ENCODE data around the gene KDM6B. TPM values are rescaled to one million over a fixed set of nuclear protein-coding genes. Genes with fewer than 3 reads are reported as not detected.

Gene KDM6B
- total and polyA plus RNA-seq, 9 of the 15 experiments (the other 6 are each of a cell fraction or from before 2014, with no cell fraction given), result 0.01 to 22.9 (median 2.2) TPM

DNA sequence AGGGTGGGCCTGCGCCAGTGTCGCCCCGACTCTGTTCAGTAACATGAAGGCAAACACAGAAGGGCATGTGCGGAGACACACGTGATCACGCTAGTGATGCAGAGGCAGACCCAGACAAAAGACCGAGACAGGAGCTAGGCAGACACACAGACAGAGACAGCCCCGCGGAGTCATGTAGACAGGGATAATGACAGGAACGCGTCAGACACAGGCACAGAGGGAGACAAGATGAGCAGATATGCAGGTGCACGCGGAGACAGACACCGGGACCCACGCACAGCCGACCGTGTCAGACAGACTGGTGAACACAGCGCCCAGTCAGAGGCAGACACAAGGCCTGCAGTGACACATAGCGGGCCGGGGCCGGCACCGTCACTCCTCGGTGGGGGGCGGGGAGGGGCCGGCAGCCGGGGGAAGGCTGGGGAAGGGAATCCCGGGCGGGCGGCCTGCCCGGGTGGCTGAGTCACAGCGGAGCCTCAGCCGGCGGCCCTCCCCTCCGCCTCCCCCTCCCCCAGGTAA, 7.4 kb downstream of the KDM6B start (continued):
- TF ChIP-seq MGA (IDR thresholded peaks at IDR 0.05) (peak; percentile 65; the same call in 1 of the 2 replicates), PKNOX1 (IDR thresholded peaks at IDR 0.05) (peak; percentile 63), AFF4 (CRISPR knock-in tag; IDR thresholded peaks at IDR 0.05) (no peak), NCOR1 (IDR thresholded peaks at IDR 0.05) (peak; percentile 79), HDAC3 (IDR thresholded peaks at IDR 0.05; ENCODE audit: borderline replicate concordance, partially characterized antibody) (peak; percentile 43)
- TF ChIP-seq, protein P1, sequence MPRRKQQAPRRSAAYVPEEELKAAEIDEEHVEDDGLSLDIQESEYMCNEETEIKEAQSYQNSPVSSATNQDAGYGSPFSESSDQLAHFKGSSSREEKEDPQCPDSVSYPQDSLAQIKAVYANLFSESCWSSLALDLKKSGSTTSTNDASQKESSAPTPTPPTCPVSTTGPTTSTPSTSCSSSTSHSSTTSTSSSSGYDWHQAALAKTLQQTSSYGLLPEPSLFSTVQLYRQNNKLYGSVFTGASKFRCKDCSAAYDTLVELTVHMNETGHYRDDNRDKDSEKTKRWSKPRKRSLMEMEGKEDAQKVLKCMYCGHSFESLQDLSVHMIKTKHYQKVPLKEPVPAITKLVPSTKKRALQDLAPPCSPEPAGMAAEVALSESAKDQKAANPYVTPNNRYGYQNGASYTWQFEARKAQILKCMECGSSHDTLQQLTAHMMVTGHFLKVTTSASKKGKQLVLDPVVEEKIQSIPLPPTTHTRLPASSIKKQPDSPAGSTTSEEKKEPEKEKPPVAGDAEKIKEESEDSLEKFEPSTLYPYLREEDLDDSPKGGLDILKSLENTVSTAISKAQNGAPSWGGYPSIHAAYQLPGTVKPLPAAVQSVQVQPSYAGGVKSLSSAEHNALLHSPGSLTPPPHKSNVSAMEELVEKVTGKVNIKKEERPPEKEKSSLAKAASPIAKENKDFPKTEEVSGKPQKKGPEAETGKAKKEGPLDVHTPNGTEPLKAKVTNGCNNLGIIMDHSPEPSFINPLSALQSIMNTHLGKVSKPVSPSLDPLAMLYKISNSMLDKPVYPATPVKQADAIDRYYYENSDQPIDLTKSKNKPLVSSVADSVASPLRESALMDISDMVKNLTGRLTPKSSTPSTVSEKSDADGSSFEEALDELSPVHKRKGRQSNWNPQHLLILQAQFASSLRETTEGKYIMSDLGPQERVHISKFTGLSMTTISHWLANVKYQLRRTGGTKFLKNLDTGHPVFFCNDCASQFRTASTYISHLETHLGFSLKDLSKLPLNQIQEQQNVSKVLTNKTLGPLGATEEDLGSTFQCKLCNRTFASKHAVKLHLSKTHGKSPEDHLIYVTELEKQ (CRISPR knock-in tag; IDR thresholded peaks at IDR 0.05), result no peak

Measured in K562 (cell line).